Lung (tissue), 12 donors: Measurements from ENCODE around the gene SLC16A1. TPM values are rescaled to one million over a fixed set of nuclear protein-coding genes. Genes with fewer than 3 reads are reported as not detected.

Experiments
- ATAC-seq: fragments of 200-7000 bp; cut with Tn5 transposase; one replicate; pipeline ENCODE4 v1.9.1; 2020; ENCODE audit warnings: moderate number of reproducible peaks; ENCODE audit not compliant: insufficient read depth, low FRiP score
- DNase-seq, 3 donors: peaks; one replicate each; pipeline ENCODE4 v3.0.0-alpha.2; 2013 to 2017
- H3K27ac ChIP-seq, 2 donors: one replicate each; pipeline ENCODE4 v1.5.1; 2013; ENCODE audit warnings: mild to moderate bottlenecking in 2 of 2, moderate library complexity in 2 of 2, control low read depth in 1 of 2, inconsistent platforms in 1 of 2, low read depth in 1 of 2, low read length in 1 of 2
- H3K27me3 ChIP-seq, 3 donors: one replicate each; pipeline ENCODE4 v1.5.1; 2013; ENCODE audit warnings: low read length in 2 of 3; ENCODE audit not compliant: control insufficient read depth in 3 of 3, insufficient read depth in 3 of 3
- H3K36me3 ChIP-seq, 4 donors: one replicate each; pipeline ENCODE4 v1.5.1; 2013; ENCODE audit warnings: low read length in 4 of 4, mild to moderate bottlenecking in 1 of 4, moderate library complexity in 1 of 4; ENCODE audit not compliant: control insufficient read depth in 4 of 4, insufficient read depth in 4 of 4
- H3K4me1 ChIP-seq, 5 donors: one replicate each; pipeline ENCODE4 v1.5.1; 2013; ENCODE audit warnings: low read length in 5 of 5, mild to moderate bottlenecking in 2 of 5, moderate library complexity in 1 of 5; ENCODE audit not compliant: control insufficient read depth in 5 of 5, insufficient read depth in 5 of 5
- H3K4me3 ChIP-seq: one replicate; pipeline ENCODE4 v1.5.1; 2013; ENCODE audit warnings: mild to moderate bottlenecking, control low read depth, moderate library complexity
- H3K9ac ChIP-seq, 2 donors: one replicate each; pipeline ENCODE4 v1.5.1; 2013; ENCODE audit warnings: low read length in 2 of 2, control low read depth in 1 of 2; ENCODE audit not compliant: insufficient read depth in 1 of 2
- H3K9me3 ChIP-seq, 4 donors: one replicate each; pipeline ENCODE4 v1.5.1; 2013; ENCODE audit warnings: low read length in 3 of 4, mild to moderate bottlenecking in 1 of 4, moderate library complexity in 1 of 4; ENCODE audit not compliant: control insufficient read depth in 4 of 4, insufficient read depth in 3 of 4
- CTCF ChIP-seq: IDR thresholded peaks from 2 replicates; pipeline ENCODE4 v1.5.1; 2012; ENCODE audit warnings: mild to moderate bottlenecking; ENCODE audit errors: control extremely low read depth, extremely low read depth
- WGBS, 2 donors: extraction: QIAGEN DNeasy Blood & Tissue Kit; methylation state at CpG; one replicate each; pipeline ENCODE4 v1.1.7; 2013; 5-methylcytosine and 5-hydroxymethylcytosine counted together
- polyA plus RNA-seq, 2 donors: library from polyadenylated mRNA; stranded (reverse); fragments of 200-250 nt; gene quantifications; one replicate each; pipeline ENCODE4 v1.2.1, GENCODE V29; 2013
- total RNA-seq, 2 donors: library from RNA; depleted of rRNA in 1 of 2; stranded (reverse); fragments of >200 nt in 1 of 2; gene quantifications; one replicate each; pipeline ENCODE4 v1.2.1, GENCODE V29; 2014 to 2021
- donor health status: control.
- donor health status: control.
- donor health status: Bipolar disorder and iron deficiency.
- donor health status: healthy.
- donor health status: DM: yes; HTN: yes; CAD: no.

SLC16A1 gene
- total and polyA plus RNA-seq, 4 donors = 2.4 to 27.6 (median 8.2) TPM

GRCh38 chr1:112974646-112975045 lies 18.6 kb upstream of the SLC16A1 start:
- DNase-seq (no peak), ATAC-seq (no peak)
- 59 to 67% methylated on average over 1 of the region's 1 CpG for WGBS, 2 donors
- H3K4me1 ChIP-seq = no peaks in the 10 kb centered on the region
- no peak overlapping the region for H3K9ac ChIP-seq
- H3K27ac ChIP-seq = no peak overlapping the region
- H3K4me3 ChIP-seq = no peak overlapping the region
- no peaks in the 10 kb centered on the region for H3K27me3 ChIP-seq
- no peaks in the 10 kb centered on the region for H3K9me3 ChIP-seq
- TF ChIP-seq CTCF = no peak
- peaks cover 0 to 2% (median 0%) of the 10 kb centered on the region in 4 donors for H3K36me3 ChIP-seq

- H3K4me3 ChIP-seq = no peak overlapping the region
- H3K4me1 ChIP-seq = no peaks in the 10 kb centered on the region
- peaks cover 0 to 2% (median 0%) of the 10 kb centered on the region in 4 donors for H3K36me3 ChIP-seq
- H3K9me3 ChIP-seq = no peaks in the 10 kb centered on the region
- 91 to 100% methylated on average over 1 of the region's 1 CpG for WGBS, 2 donors
- ATAC-seq (no peak), DNase-seq (no peak)
- H3K27me3 ChIP-seq = no peaks in the 10 kb centered on the region
- H3K27ac ChIP-seq = no peak overlapping the region
- H3K9ac ChIP-seq = no peak overlapping the region
- TF ChIP-seq CTCF = no peak
Observed at GRCh38 chr1:112973788-112974187, 17.8 kb upstream of the SLC16A1 start.

GRCh38 chr1:112971006-112971405 lies 15.0 kb upstream of the SLC16A1 start:
- 85 to 98% methylated on average over 1 of the region's 1 CpG for WGBS, 2 donors
- no peaks in the 10 kb centered on the region for H3K9me3 ChIP-seq
- H3K9ac ChIP-seq = no peak overlapping the region
- H3K4me1 ChIP-seq = no peaks in the 10 kb centered on the region
- ATAC-seq (no peak), DNase-seq (no peak)
- TF ChIP-seq CTCF = no peak
- no peaks in the 10 kb centered on the region for H3K27me3 ChIP-seq
- peaks cover 4 to 6% (median 4%) of the 10 kb centered on the region in 4 donors for H3K36me3 ChIP-seq
- no peak overlapping the region for H3K27ac ChIP-seq
- H3K4me3 ChIP-seq = no peak overlapping the region

GRCh38 chr1:112964347-112964746 lies 8.4 kb upstream of the SLC16A1 start:
- TF ChIP-seq CTCF = no peak
- Histone ChIP-seq H3K9ac (no peak overlapping the region), H3K27me3 (no peaks in the 10 kb centered on the region), H3K27ac (no peak overlapping the region), H3K9me3 (no peaks in the 10 kb centered on the region), H3K4me3 (no peak overlapping the region), H3K4me1 (no peaks in the 10 kb centered on the region), H3K36me3 (peaks cover 4 to 11% (median 5%) of the 10 kb centered on the region in 4 donors)
- ATAC-seq (no peak), DNase-seq (no peak)
- WGBS, 2 donors = 96 to 99% methylated on average over 4 of the region's 4 CpGs
